Stimulated activated CD8-positive, alpha-beta memory T cell treated with anti-CD3 and anti-CD28 coated beads, Interleukin-4, amount 100 ng/mL, for 1 hour (primary cell): ENCODE data around the gene ODAD2.
"Not testable (repeated sequence)": the region's sequence is repeated elsewhere in the genome, so short reads cannot be mapped to it uniquely, and the experiment has no call there.

Source experiments
- DNase-seq, 2 donors: peaks; one replicate each; pipeline ENCODE4 v3.0.0-alpha.2; 2020; ENCODE audit warnings: low read depth in 2 of 2, low spot score in 1 of 2

ODAD2 gene

GRCh38 chr10:27998954-27999275 is at the start of gene ODAD2:
Gene ODAD2, minus strand, starts transcription at chr10:27999079. Its CDS starts 3,937 bp downstream, at chr10:27995142.
- DNase-seq, result no peak

- DNase-seq, result no peak
Observed at GRCh38 chr10:28047061-28047460, 48.2 kb upstream of the ODAD2 start.

GRCh38 chr10:28046579-28046978 is 47.7 kb upstream of the ODAD2 start:
- DNase-seq, result no peak

GRCh38 chr10:28043941-28044340 is 45.1 kb upstream of the ODAD2 start:
- DNase-seq, result no peak

GRCh38 chr10:28036587-28036986 is 37.7 kb upstream of the ODAD2 start:
- DNase-seq, result no peak

- DNase-seq, result no peak
Observed at GRCh38 chr10:28020993-28021982, 22.4 kb upstream of the ODAD2 start.

- DNase-seq, result no peak
Observed at GRCh38 chr10:28020080-28020860, 21.4 kb upstream of the ODAD2 start.

GRCh38 chr10:28014651-28015050 is 15.8 kb upstream of the ODAD2 start:
- no peak for DNase-seq

- DNase-seq, result no peak
Observed at GRCh38 chr10:28012990-28013515, 14.2 kb upstream of the ODAD2 start.

GRCh38 chr10:28010821-28011220 is 11.9 kb upstream of the ODAD2 start:
- no peak for DNase-seq

GRCh38 chr10:28008054-28008453 is 9.2 kb upstream of the ODAD2 start:
- DNase-seq, result no peak

GRCh38 chr10:28001353-28001752 is 2.5 kb upstream of the ODAD2 start:
- no peak for DNase-seq

GRCh38 chr10:27998178-27998953 is 513 bp downstream of the ODAD2 start:
- DNase-seq, result no peak

GRCh38 chr10:27997865-27998177 is 1.1 kb downstream of the ODAD2 start:
- DNase-seq, result no peak

GRCh38 chr10:27995311-27995710 is 3.6 kb downstream of the ODAD2 start:
- no peak for DNase-seq

- DNase-seq, result not testable (repeated sequence)
Observed at GRCh38 chr10:27989357-27989756, 9.5 kb downstream of the ODAD2 start.

- no peak for DNase-seq
Observed at GRCh38 chr10:27986821-27987220, 12.1 kb downstream of the ODAD2 start.

- DNase-seq, result no peak
Observed at GRCh38 chr10:27982875-27983543, 15.9 kb downstream of the ODAD2 start.

- no peak for DNase-seq
Observed at GRCh38 chr10:27981744-27982143, 17.1 kb downstream of the ODAD2 start.

- DNase-seq, result not testable (repeated sequence)
Observed at GRCh38 chr10:27970795-27971194, 28.1 kb downstream of the ODAD2 start.

GRCh38 chr10:27969931-27970330 is 28.9 kb downstream of the ODAD2 start:
- DNase-seq, result not testable (repeated sequence)
